ENCODE measurements around the gene PPP6R3.

GRCh38 chr11:68488623-68489022, 28.1 kb downstream of the PPP6R3 start:
- TF ChIP-seq CTCF (IDR thresholded peaks at IDR 0.05) (no peak), POLR2A (IDR thresholded peaks at IDR 0.05) (no peak)

Data from uterus (tissue), 2 donors.